Right ventricle myocardium inferior (tissue), 1 donor: ENCODE results near the gene TSPAN13. TPM values are rescaled to one million over a fixed set of nuclear protein-coding genes. Genes with fewer than 3 reads are reported as not detected.
A peak's percentile ranks its signal among the peaks of the same experiment; 100 is the strongest.

Source experiments
- ATAC-seq: fragments of 200-7000 bp; cut with Tn5 transposase; one replicate; pipeline ENCODE4 v1.9.1; 2020; ENCODE audit warnings: mild to moderate bottlenecking, moderate library complexity
- DNase-seq: peaks from one replicate; pipeline ENCODE4 v3.0.0; 2021; ENCODE audit errors: missing footprints
- intact Hi-C: fragments of 100-400 bp; cut with DNase I; formaldehyde crosslinking; loops from one replicate; pipeline ENCODE4 v1.11.0; 2022
- total RNA-seq: library from RNA; stranded (reverse); fragmentation: NEBNext Ultra II Directional; extraction: Animal tissue kit (Norgen Biotek cat#: 25700); gene quantifications from one replicate; pipeline ENCODE4 v1.2.1, GENCODE V29; 2021
- donor health status: DM: no; HTN: yes; CAD: no; lungs with severe emphysema.

The TSPAN13 gene
- total RNA-seq, 1 donor from 2014 or later, result 16.7 TPM

- ATAC-seq, result no peak
- DNase-seq, result no peak
- intact Hi-C loops, result loop anchor here (5.0 kb wide), 1 partner anchor 116 kb away; no protein-coding TSS in a partner anchor
Measured at GRCh38 chr7:16801579-16801978, 48.0 kb downstream of the TSPAN13 start.

GRCh38 chr7:16803125-16803524, 49.6 kb downstream of the TSPAN13 start:
- no peak for ATAC-seq
- intact Hi-C loops, result loop anchor here (5.0 kb wide), 1 partner anchor 114 kb away; no protein-coding TSS in a partner anchor

GRCh38 chr7:16803881-16804673, 50.5 kb downstream of the TSPAN13 start:
- no peak for ATAC-seq
- intact Hi-C loops, result loop anchor here (5.0 kb wide), 1 partner anchor 113 kb away; no protein-coding TSS in a partner anchor
- no peak for DNase-seq

More at GRCh38 chr7:16803125-16803524, 49.6 kb downstream of the TSPAN13 start:
- no peak for DNase-seq

- intact Hi-C loops, result loop anchor here (5.0 kb wide), 1 partner anchor 112 kb away; no protein-coding TSS in a partner anchor
- no peak for ATAC-seq
- DNase-seq, result no peak
Measured at GRCh38 chr7:16804674-16805439, 51.3 kb downstream of the TSPAN13 start, which contains the start of gene AGR2. Gene AGR2 (minus strand): TSS chr7:16804999. CDS start chr7:16801796, 3,203 bp downstream.

DNA sequence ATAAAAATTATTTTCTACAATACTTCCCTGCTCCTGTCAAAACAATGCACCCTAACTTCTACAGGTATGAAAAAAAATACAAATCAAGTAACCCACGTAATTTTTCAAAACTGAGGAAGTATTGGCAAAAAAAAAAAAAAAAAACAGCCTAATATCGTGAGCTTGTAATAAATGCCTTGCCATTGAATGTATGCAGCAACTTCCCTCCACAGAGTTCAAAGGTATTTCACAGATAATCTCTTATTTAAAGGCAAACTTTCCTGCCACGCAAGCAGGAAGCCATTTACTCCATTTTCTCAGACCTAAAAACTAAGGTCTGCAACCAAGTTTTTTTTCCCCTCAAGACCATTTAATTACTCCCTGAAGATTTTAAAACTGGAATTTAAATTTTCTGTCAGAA, 51.9 kb downstream of the TSPAN13 start:
- intact Hi-C loops, result no loop called here
- no peak for ATAC-seq
- no peak for DNase-seq

- DNase-seq (no peak), ATAC-seq (no peak)
- intact Hi-C loops, result no loop called here
Measured at GRCh38 chr7:16810112-16810511, 56.6 kb downstream of the TSPAN13 start.

GRCh38 chr7:16810573-16810972, 57.0 kb downstream of the TSPAN13 start:
- DNase-seq, result no peak
- ATAC-seq, result no peak
- intact Hi-C loops, result no loop called here

GRCh38 chr7:16811551-16811950, 58.0 kb downstream of the TSPAN13 start:
- intact Hi-C loops, result no loop called here
- DNase-seq (no peak), ATAC-seq (no peak)

DNA sequence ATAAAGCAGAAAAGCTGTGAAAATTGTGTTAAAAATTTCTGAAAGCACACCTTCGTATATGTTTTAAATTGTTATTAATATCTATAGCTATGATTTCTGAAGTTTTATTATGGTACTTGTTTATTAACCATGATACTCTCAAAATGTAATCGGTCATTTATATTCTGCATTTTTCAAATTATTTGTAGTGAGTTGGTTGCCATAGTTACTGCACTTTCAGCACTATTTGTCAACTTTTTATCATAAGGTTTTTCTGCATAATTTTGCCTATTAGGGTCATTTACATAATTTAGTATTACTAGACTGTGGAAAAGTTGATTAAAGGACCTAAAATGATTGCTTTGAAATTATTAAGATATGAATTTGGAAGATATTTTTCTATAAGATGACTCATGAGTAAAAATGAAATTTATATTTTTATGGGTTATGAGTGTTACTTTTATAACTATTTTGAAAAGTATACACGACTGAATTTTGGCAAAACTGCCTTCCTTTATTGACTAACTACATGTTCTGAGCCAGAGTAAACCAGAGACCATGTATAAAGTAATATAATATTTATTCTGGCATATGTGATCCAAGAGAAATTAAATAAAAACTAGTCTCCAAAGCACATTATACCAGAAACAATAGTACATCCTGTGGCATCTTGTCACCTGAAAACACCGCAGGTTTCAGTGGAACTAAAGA, 59.1 kb downstream of the TSPAN13 start:
- intact Hi-C loops, result no loop called here
- DNase-seq (no peak), ATAC-seq (no peak)

DNA sequence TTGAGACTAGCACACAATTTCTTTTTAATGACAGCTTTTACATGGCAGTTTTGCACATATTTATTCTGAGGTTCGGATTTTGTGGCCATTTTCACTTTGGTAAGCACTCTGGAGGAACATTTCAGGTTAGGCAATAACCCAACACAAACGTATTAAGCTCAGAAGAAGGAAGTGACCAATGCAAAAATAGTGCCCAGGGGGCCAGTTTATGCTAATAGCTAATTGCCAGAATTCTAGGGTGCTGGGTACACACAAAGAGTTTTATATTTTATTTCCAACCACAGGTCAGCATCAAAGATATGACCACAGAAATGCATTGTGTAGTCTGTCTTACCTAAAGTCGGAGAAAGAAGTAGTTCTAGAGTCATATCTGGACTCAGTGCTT, 59.7 kb downstream of the TSPAN13 start:
- ATAC-seq, result no peak

DNA sequence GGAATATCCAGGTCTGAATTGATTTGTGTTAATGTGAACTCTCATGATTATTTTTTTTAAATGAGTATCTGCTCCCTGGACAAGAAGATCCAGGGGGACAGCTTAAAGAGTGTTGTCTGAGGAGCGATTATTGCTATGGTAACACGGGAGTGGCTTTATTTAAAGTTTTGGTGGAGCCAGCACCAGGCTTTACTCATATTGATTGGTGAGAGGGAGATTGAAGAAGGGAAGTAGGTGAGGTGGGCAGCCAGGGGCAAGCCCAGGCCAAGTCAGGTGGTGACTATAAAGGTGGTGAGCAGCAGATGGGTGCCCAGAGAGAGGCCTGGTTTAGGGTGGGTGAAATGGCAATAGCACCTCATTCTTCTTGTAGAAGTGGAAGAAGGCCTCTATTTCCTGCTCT, 61.4 kb downstream of the TSPAN13 start:
- ATAC-seq (no peak), DNase-seq (no peak)
- intact Hi-C loops, result no loop called here

More for the DNA sequence above, 59.7 kb downstream of the TSPAN13 start:
- DNase-seq, result no peak
- intact Hi-C loops, result no loop called here

GRCh38 chr7:16816824-16817223, 63.3 kb downstream of the TSPAN13 start:
- intact Hi-C loops, result no loop called here
- DNase-seq, result no peak
- ATAC-seq, result peak; percentile 71

DNA sequence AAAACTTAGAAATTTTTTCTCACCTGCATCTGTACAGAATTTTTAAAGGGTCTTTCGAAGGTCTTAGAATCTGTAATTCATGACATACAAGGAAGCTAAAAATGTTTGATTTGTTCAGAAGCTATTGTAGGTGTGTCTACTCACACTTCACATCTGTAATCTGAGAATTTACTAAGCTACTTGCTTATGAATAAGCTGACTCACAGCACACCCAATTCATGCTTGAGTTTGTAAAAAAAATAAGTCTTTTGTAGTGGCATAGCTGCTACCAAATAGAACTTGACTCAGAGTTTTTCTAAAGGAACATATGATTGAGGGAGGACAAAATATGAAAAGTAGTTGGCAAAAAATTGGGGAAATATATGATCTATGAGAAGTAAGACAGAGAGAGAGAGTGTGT, 64.0 kb downstream of the TSPAN13 start:
- intact Hi-C loops, result no loop called here
- ATAC-seq (no peak), DNase-seq (no peak)

GRCh38 chr7:16818732-16819131, 65.2 kb downstream of the TSPAN13 start:
- DNase-seq (no peak), ATAC-seq (no peak)
- intact Hi-C loops, result no loop called here

- DNase-seq, result no peak
- ATAC-seq, result no peak
- intact Hi-C loops, result no loop called here
Measured at GRCh38 chr7:16822029-16822428, 68.5 kb downstream of the TSPAN13 start.

GRCh38 chr7:16826060-16826459, 72.5 kb downstream of the TSPAN13 start:
- DNase-seq (no peak), ATAC-seq (no peak)
- intact Hi-C loops, result no loop called here

DNA sequence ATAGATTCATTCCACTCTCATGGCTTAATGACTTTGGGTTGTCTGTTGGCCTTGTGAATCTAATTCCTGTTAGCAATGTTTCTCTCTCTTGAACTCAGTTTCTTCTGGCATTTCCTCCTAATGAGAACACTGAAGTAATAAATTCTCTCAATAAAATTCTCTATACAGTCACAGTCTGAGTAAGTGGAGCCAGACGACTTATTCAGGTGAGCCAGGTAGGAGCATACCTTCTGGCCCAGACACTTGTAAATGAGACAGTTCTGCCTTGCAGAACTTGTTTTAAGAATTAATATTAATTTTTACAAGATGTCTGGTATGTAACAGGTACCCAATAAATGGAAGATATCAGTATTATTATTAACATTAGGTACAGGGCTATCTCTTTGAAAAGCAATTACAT, 79.8 kb downstream of the TSPAN13 start:
- ATAC-seq (no peak), DNase-seq (no peak)

More for the DNA sequence above, 79.8 kb downstream of the TSPAN13 start:
- intact Hi-C loops, result no loop called here
